Heart left ventricle (tissue), 13 donors: ENCODE measurements around the gene FRMD4B.

Experiments
- CTCF ChIP-seq, 12 donors: fragments of 200-600 bp; sonication (generic) in 4 of 12; IDR thresholded peaks; one replicate each; pipeline versions ENCODE4 v1.5.0 to v1.8.0; 2018 to 2022; ENCODE audit warnings: antibody characterized with exemption in 12 of 12, mild to moderate bottlenecking in 5 of 12
- POLR2A ChIP-seq, 2 donors: fragments of 450-650 bp; IDR thresholded peaks; one replicate each; pipeline ENCODE4 v1.6.1; 2017; ENCODE audit warnings: antibody characterized with exemption in 2 of 2, mild to moderate bottlenecking in 2 of 2, moderate library complexity in 2 of 2
- donor health status: ischemic (EF 13 %, LVEDD 7.1; RV severe dilation, severe dysfunction).
- donor health status: DM: no; HTN: yes; CAD: no.
- donor health status: DM: no; HTN: no; CAD: no.
- donor health status: ischemic (EF 25% LVEDD 6.9; RV normal size, moderate dysfunction).
- donor health status: ischemic (EF 25% LVEDD 5.7; RV mildly dilated, moderate dysfunction).
- donor health status: ischemic (EF 35%, LVEDD 5.7; RV mildly dilated, moderate dysfunction).
- donor health status: nonischemic (EF 11% LVEDD 7.7; RV severe dilation, severe dysfunction).
- donor health status: DM: yes; HTN: yes; CAD: no.
- donor health status: PGD.
- donor health status: ischemic (EF 29% LVEDD 5.4; RV normal size, mild dysfunction).
- donor health status: nonischemic (EF 23%, LVEDD 6.1; RV moderate dilation, normal function).

GRCh38 chr3:69410301-69410700 lies 24.4 kb upstream of the FRMD4B start:
- peak; percentile 72 to 90 (median 84) for TF ChIP-seq CTCF (IDR thresholded peaks at IDR 0.05)
- TF ChIP-seq POLR2A (IDR thresholded peaks at IDR 0.05): no peak
